SK-N-SH (cell line): ENCODE measurements around the gene TRPM3. TPM values are rescaled to one million over a fixed set of nuclear protein-coding genes. Genes with fewer than 3 reads are reported as not detected.

Experiments
- CTCF ChIA-PET: fragments of 300-600, 350-600 bp; formaldehyde crosslinking; extraction: SDS; loops from one replicate; lab custom pipeline; 2021; lab: Yijun Ruan, JAX
- POLR2A ChIA-PET: fragments of 350-600 bp; sonication (Branson Sonifier 250); formaldehyde crosslinking; extraction: SDS; loops from one replicate; lab custom pipeline; 2020; ENCODE audit warnings: antibody characterized with exemption, inconsistent platforms; lab: Yijun Ruan, JAX
- DNase-seq: peaks from one replicate; pipeline ENCODE4 v3.0.0; 2012
- H2AFZ ChIP-seq: fragments of 200-600 bp; sonication (generic); 2 replicates; pipeline ENCODE4 v1.8.1; 2016; ENCODE audit warnings: antibody characterized with exemption, mild to moderate bottlenecking, low read depth
- H3F3A ChIP-seq: fragments of 200-600 bp; sonication (generic); replicated peaks from 2 replicates; pipeline ENCODE3; 2016; ENCODE audit warnings: antibody characterized with exemption, mild to moderate bottlenecking; ENCODE audit not compliant: insufficient read depth
- H3K27ac ChIP-seq, 2 experiments: fragments of 200-500 bp in 1 of 2; fragments of 200-600 bp in 1 of 2; sonication (Bioruptor generic) in 1 of 2; sonication (generic), shearing (Covaris generic) in 1 of 2; 2 replicates each; pipeline versions ENCODE4 v1.5.1 to v1.6.1; 2014 to 2016; ENCODE audit warnings: low read depth in 2 of 2, inconsistent platforms in 1 of 2, low read length in 1 of 2, mild to moderate bottlenecking in 1 of 2, mixed read lengths in 1 of 2
- H3K27me3 ChIP-seq: fragments of 200-600 bp; sonication (generic), shearing (Covaris generic); 2 replicates; pipeline ENCODE4 v1.6.1; 2016; ENCODE audit warnings: mixed run types; ENCODE audit not compliant: insufficient read depth
- H3K36me3 ChIP-seq, 2 experiments: fragments of 200-500 bp in 1 of 2; fragments of 200-600 bp in 1 of 2; sonication (Bioruptor generic) in 1 of 2; sonication (generic) in 1 of 2; replicated peaks in 1 of 2; 2 replicates each; pipeline versions ENCODE3 to v1.5.1; 2014 to 2016; ENCODE audit warnings: low read length in 1 of 2, mild to moderate bottlenecking in 1 of 2; ENCODE audit not compliant: insufficient read depth in 2 of 2, control insufficient read depth in 1 of 2
- H3K4me1 ChIP-seq, 2 experiments: fragments of 200-500 bp in 1 of 2; fragments of 200-600 bp in 1 of 2; sonication (Bioruptor generic) in 1 of 2; sonication (generic), shearing (Covaris generic) in 1 of 2; 2 replicates each; pipeline versions ENCODE4 v1.5.1 to v1.6.1; 2014 to 2016; ENCODE audit warnings: low read depth in 1 of 2, low read length in 1 of 2, mixed run types in 1 of 2; ENCODE audit not compliant: insufficient read depth in 2 of 2, control insufficient read depth in 1 of 2
- H3K4me2 ChIP-seq: fragments of 200-600 bp; sonication (generic), shearing (Covaris generic); 2 replicates; pipeline ENCODE4 v1.6.1; 2017; ENCODE audit warnings: mixed run types
- H3K4me3 ChIP-seq, 2 experiments: fragments of 200-500 bp in 1 of 2; fragments of 200-600 bp in 1 of 2; sonication (Bioruptor generic) in 1 of 2; sonication (generic), shearing (Covaris generic) in 1 of 2; 2 replicates each; pipeline versions ENCODE4 v1.5.1 to v1.8.1; 2014 to 2016; ENCODE audit warnings: low read depth in 2 of 2, inconsistent platforms in 1 of 2, low read length in 1 of 2, mild to moderate bottlenecking in 1 of 2, mixed read lengths in 1 of 2, moderate library complexity in 1 of 2
- H3K79me2 ChIP-seq: fragments of 200-600 bp; sonication (generic); 2 replicates; pipeline ENCODE4 v1.8.1; 2017; ENCODE audit warnings: mild to moderate bottlenecking; ENCODE audit not compliant: insufficient read depth
- H3K9ac ChIP-seq: fragments of 200-600 bp; sonication (generic); 2 replicates; pipeline ENCODE4 v1.6.1; 2017; ENCODE audit warnings: mixed run types
- H3K9me2 ChIP-seq: fragments of 200-600 bp; sonication (generic); 2 replicates; pipeline ENCODE4 v1.6.1; 2017; ENCODE audit warnings: mixed run types
- H3K9me3 ChIP-seq: fragments of 200-600 bp; sonication (generic); 2 replicates; pipeline ENCODE4 v1.6.1; 2017; ENCODE audit warnings: mixed run types, mild to moderate bottlenecking, moderate library complexity
- H4K20me1 ChIP-seq: fragments of 200-600 bp; sonication (generic); 2 replicates; pipeline ENCODE4 v1.6.1; 2017; ENCODE audit warnings: mild to moderate bottlenecking, mixed run types; ENCODE audit not compliant: insufficient read depth
- CTCF ChIP-seq: fragments of 200-600 bp; sonication (generic); IDR thresholded peaks from 2 replicates; pipeline ENCODE4 v1.6.1; 2017; ENCODE audit warnings: antibody characterized with exemption, mild to moderate bottlenecking, moderate library complexity
- FOSL2 ChIP-seq: IDR thresholded peaks from 2 replicates; pipeline ENCODE4 v1.4.0; 2012; ENCODE audit warnings: low read depth, mild to moderate bottlenecking, moderate library complexity, borderline replicate concordance
- FOXM1 ChIP-seq: IDR thresholded peaks from 2 replicates; pipeline ENCODE4 v1.4.0; 2012; ENCODE audit warnings: low read depth, mild to moderate bottlenecking
- IRF3 ChIP-seq: fragments of 150-350 bp; IDR thresholded peaks from 2 replicates; pipeline ENCODE4 v1.6.1; 2016; ENCODE audit warnings: mild to moderate bottlenecking, low read depth, low read length
- MXI1 ChIP-seq: IDR thresholded peaks from 2 replicates; pipeline ENCODE4 v1.6.1; 2012; ENCODE audit warnings: mild to moderate bottlenecking, low read depth, low read length, improper control_type of control experiment
- NFIC ChIP-seq: IDR thresholded peaks from 2 replicates; pipeline ENCODE4 v1.4.0; 2012; ENCODE audit warnings: borderline replicate concordance
- NRF1 ChIP-seq: IDR thresholded peaks from 2 replicates; pipeline ENCODE4 v1.6.1; 2012; ENCODE audit warnings: low read depth, mild to moderate bottlenecking, low read length
- PBX3 ChIP-seq: IDR thresholded peaks from 2 replicates; pipeline ENCODE4; 2012
- POLR2AphosphoS5 ChIP-seq: IDR thresholded peaks from 2 replicates; pipeline ENCODE4 v1.6.1; 2012; ENCODE audit warnings: low read depth, low read length
- RAD21 ChIP-seq: IDR thresholded peaks from 2 replicates; pipeline ENCODE4 v1.6.1; 2012; ENCODE audit warnings: mild to moderate bottlenecking, low read length
- RCOR1 ChIP-seq: fragments of 150-350 bp; IDR thresholded peaks from 2 replicates; pipeline ENCODE4 v1.6.1; 2017; ENCODE audit warnings: antibody characterized with exemption, low read length
- REST ChIP-seq: IDR thresholded peaks from 2 replicates; pipeline ENCODE4 v1.6.1; 2012; ENCODE audit warnings: mild to moderate bottlenecking, low read depth, low read length, moderate library complexity
- RXRA ChIP-seq: IDR thresholded peaks from 2 replicates; pipeline ENCODE4 v1.4.0; 2012; ENCODE audit warnings: low read depth, mild to moderate bottlenecking, borderline replicate concordance
- SIN3A ChIP-seq: IDR thresholded peaks from 2 replicates; pipeline ENCODE4 v1.6.1; 2012; ENCODE audit warnings: low read depth, mild to moderate bottlenecking, low read length, moderate library complexity, borderline replicate concordance
- SMC3 ChIP-seq: IDR thresholded peaks from 2 replicates; pipeline ENCODE4 v1.6.1; 2012; ENCODE audit warnings: low read depth, low read length, improper control_type of control experiment
- TEAD4 ChIP-seq: IDR thresholded peaks from 2 replicates; pipeline ENCODE4 v1.4.0; 2012; ENCODE audit warnings: mild to moderate bottlenecking, borderline replicate concordance; ENCODE audit not compliant: insufficient read depth
- USF1 ChIP-seq: IDR thresholded peaks from 2 replicates; pipeline ENCODE4 v1.4.0; 2012; ENCODE audit warnings: low read depth, borderline replicate concordance
- YY1 ChIP-seq: IDR thresholded peaks from 2 replicates; pipeline ENCODE4 v1.4.0; 2012; ENCODE audit warnings: low read depth, mild to moderate bottlenecking
- WGBS: methylation state at CpG from one replicate; pipeline ENCODE4 v1.1.6; 2017; ENCODE audit warnings: low lambda C conversion rate; 5-methylcytosine and 5-hydroxymethylcytosine counted together
- polyA plus RNA-seq, 3 experiments: library from polyadenylated mRNA; depleted of rRNA; stranded (reverse); fragments of >200 nt; gene quantifications; 2 replicates each; pipeline ENCODE4 v1.2.3, GENCODE V29; 2012

Gene TRPM3
- polyA plus RNA-seq, 1 of the 3 experiments (the other 2 are of a cell fraction) = not detected

GRCh38 chr9:70978085-70978484 lies 143.3 kb downstream of the TRPM3 start:
- Histone ChIP-seq H3K4me2 (no peak overlapping the region), H2AFZ (no peak overlapping the region), H3K27ac (no peak overlapping the region), H3K9ac (no peak overlapping the region), H3K9me2 (no peaks in the 10 kb centered on the region), H3K36me3 (no peaks in the 10 kb centered on the region)
- CTCF ChIA-PET = no interaction called here
- POLR2A ChIA-PET = no interaction called here
- TF ChIP-seq NFIC (no peak), REST (no peak), RCOR1 (no peak), FOSL2 (no peak), IRF3 (no peak)
- TF ChIP-seq, all 33 proteins: peak for 0
- H3K79me2 ChIP-seq = no peaks in the 10 kb centered on the region
- DNase-seq = no peak
- H3K9me3 ChIP-seq = no peaks in the 10 kb centered on the region
- H3K4me1 ChIP-seq = no peaks in the 10 kb centered on the region
- peaks cover 9% of the 10 kb centered on the region; the same call in 1 of the 2 replicates for H3K27me3 ChIP-seq
- 0% methylated on average over 3 of the region's 3 CpGs for WGBS
- H3K4me3 ChIP-seq = no peak overlapping the region
- H4K20me1 ChIP-seq = no peaks in the 10 kb centered on the region
- H3F3A ChIP-seq = no peaks in the 10 kb centered on the region

- Histone ChIP-seq H2AFZ (no peak overlapping the region), H3K9me2 (no peaks in the 10 kb centered on the region), H3K4me3 (no peak overlapping the region), H4K20me1 (no peaks in the 10 kb centered on the region), H3K4me1 (no peaks in the 10 kb centered on the region), H3K9me3 (no peaks in the 10 kb centered on the region), H3K79me2 (no peaks in the 10 kb centered on the region), H3K9ac (no peak overlapping the region), H3K27me3 (peaks cover 9% of the 10 kb centered on the region; the same call in 1 of the 2 replicates), H3K4me2 (no peak overlapping the region), H3F3A (no peaks in the 10 kb centered on the region), H3K36me3 (no peaks in the 10 kb centered on the region), H3K27ac (no peak overlapping the region)
- WGBS = 6% methylated on average over 5 of the region's 5 CpGs
- CTCF ChIA-PET = no interaction called here
- no peak for DNase-seq
- POLR2A ChIA-PET = no interaction called here
- no peak for TF ChIP-seq SIN3A
- no peak for TF ChIP-seq NRF1
- TF ChIP-seq CTCF = no peak
- no peak for TF ChIP-seq POLR2AphosphoS5
- TF ChIP-seq MXI1 = no peak
- TF ChIP-seq YY1 = no peak
- no peak for TF ChIP-seq FOXM1
- no peak for TF ChIP-seq RXRA
- no peak for TF ChIP-seq SMC3
- no peak for TF ChIP-seq NFIC
- no peak for TF ChIP-seq TEAD4
- TF ChIP-seq PBX3 = no peak
- no peak for TF ChIP-seq USF1
- TF ChIP-seq RAD21 = no peak
Observed at GRCh38 chr9:70975821-70976220, 145.6 kb downstream of the TRPM3 start.
